Upper lobe of left lung (tissue), 4 donors: Measurements from ENCODE around the gene MFSD6.

Experiments
- CTCF ChIP-seq, 6 experiments: fragments of 450-650 bp in 4 of 6; fragments of 200-600 bp in 2 of 6; sonication (generic) in 2 of 6; IDR thresholded peaks; one replicate each; pipeline ENCODE4 v1.5.1; 2016 to 2019; ENCODE audit warnings: antibody characterized with exemption in 6 of 6
- EP300 ChIP-seq, 4 donors: sonication (generic); formaldehyde crosslinking; IDR thresholded peaks; one replicate each; pipeline ENCODE4 v1.5.1; 2017; ENCODE audit warnings: antibody characterized with exemption in 4 of 4, control low read depth in 2 of 4
- POLR2A ChIP-seq, 4 donors: fragments of 450-650 bp; IDR thresholded peaks; one replicate each; pipeline ENCODE4 v1.5.1; 2016 to 2017; ENCODE audit warnings: antibody characterized with exemption in 4 of 4, mild to moderate bottlenecking in 2 of 4
- POLR2AphosphoS5 ChIP-seq, 2 donors: sonication (generic); formaldehyde crosslinking; IDR thresholded peaks; one replicate each; pipeline ENCODE4 v1.5.1; 2017; ENCODE audit warnings: antibody characterized with exemption in 2 of 2

GRCh38 chr2:190497428-190497827, 89.3 kb downstream of the MFSD6 start:
- TF ChIP-seq POLR2A (IDR thresholded peaks at IDR 0.05) (no peak), CTCF (IDR thresholded peaks at IDR 0.05) (no peak), EP300 (IDR thresholded peaks at IDR 0.05) (no peak), POLR2AphosphoS5 (IDR thresholded peaks at IDR 0.05) (no peak)
